Calu3 (cell line): ENCODE data around the gene NHSL1. TPM values are rescaled to one million over a fixed set of nuclear protein-coding genes. Genes with fewer than 3 reads are reported as not detected.

ENCODE experiments used
- BruUV-seq: library from RNA; stranded (reverse); fragments of 400-500 nt; replicated peaks from 2 replicates; lab custom pipeline; 2021; lab: Mats Ljungman, UMichigan
- CTCF ChIA-PET: fragments of 300-600 bp; sonication (Branson Sonifier 250); formaldehyde crosslinking; loops from one replicate; lab custom pipeline; 2022; ENCODE audit warnings: antibody characterized with exemption; lab: Charles Lee
- DNase-seq: peaks from one replicate; pipeline ENCODE4 v3.0.0; 2022
- H3K27ac Mint-ChIP-seq: one replicate; pipeline ENCODE4 v1.8.0; 2022; ENCODE audit warnings: mixed read lengths; ENCODE audit not compliant: unreplicated experiment
- H3K27me3 Mint-ChIP-seq: one replicate; pipeline ENCODE4 v1.8.0; 2022; ENCODE audit warnings: mixed read lengths; ENCODE audit not compliant: unreplicated experiment
- H3K36me3 Mint-ChIP-seq: one replicate; pipeline ENCODE4 v1.8.0; 2022; ENCODE audit warnings: mild to moderate bottlenecking, moderate library complexity, mixed read lengths; ENCODE audit not compliant: insufficient read depth, unreplicated experiment
- H3K4me1 Mint-ChIP-seq: one replicate; pipeline ENCODE4 v1.8.0; 2022; ENCODE audit warnings: mild to moderate bottlenecking, low read depth, mixed read lengths; ENCODE audit not compliant: unreplicated experiment
- H3K4me3 Mint-ChIP-seq: one replicate; pipeline ENCODE4 v1.8.0; 2022; ENCODE audit warnings: mild to moderate bottlenecking, low read depth, moderate library complexity, mixed read lengths; ENCODE audit not compliant: unreplicated experiment
- H3K9me3 Mint-ChIP-seq: one replicate; pipeline ENCODE4 v1.8.0; 2022; ENCODE audit warnings: low read depth, mixed read lengths; ENCODE audit not compliant: unreplicated experiment
- CTCF ChIP-seq: fragments of 200-600 bp; IDR thresholded peaks from one replicate; pipeline ENCODE4 v1.8.0; 2022; ENCODE audit warnings: antibody characterized with exemption; ENCODE audit not compliant: unreplicated experiment
- intact Hi-C: fragments of 100-400 bp; cut with micrococcal nuclease; formaldehyde crosslinking; loops from one replicate; pipeline ENCODE4 v1.10.0; 2022; ENCODE audit not compliant: unreplicated experiment
- total RNA-seq: library from RNA; stranded (reverse); gene quantifications from 2 replicates; pipeline ENCODE4 v1.2.3, GENCODE V29; 2022

NHSL1 gene
- total RNA-seq, 1 experiment from 2014 or later = 26.6 TPM

DNA sequence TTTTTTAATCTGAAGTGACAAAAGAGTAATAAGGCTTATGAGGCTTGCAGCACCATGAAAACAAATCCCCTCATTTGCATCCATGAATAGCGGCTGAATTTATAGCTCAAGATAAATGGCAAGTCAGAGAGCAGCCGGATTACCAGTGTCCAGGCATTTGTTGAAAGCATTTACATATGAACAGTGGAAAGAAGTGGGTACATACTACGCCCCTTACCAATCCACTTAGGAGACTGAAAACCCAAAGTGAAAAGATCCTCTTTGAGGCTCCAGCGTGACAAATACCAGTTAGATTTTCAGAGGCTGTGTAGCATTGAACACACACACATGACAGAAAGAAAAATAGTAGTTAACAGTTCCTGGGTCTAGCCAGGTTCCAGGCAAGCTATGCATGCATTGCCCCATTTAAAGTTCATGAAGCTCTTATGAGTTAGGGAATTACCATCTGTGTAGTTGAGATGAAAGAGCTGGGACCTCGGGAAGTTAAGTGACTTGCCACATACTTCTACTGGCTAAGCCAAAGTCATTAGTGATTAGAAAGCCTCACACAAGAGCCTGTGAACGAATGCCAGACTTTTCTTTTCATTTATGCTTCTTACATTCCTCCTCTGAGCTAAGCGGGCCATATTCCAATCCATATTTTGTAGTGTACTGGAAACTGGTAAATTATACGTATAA lies 28.3 kb upstream of the NHSL1 start:
- Mint-ChIP-seq H3K36me3 (no peaks in the 10 kb centered on the region), H3K9me3 (no peaks in the 10 kb centered on the region), H3K4me1 (no peaks in the 10 kb centered on the region), H3K27ac (no peak overlapping the region), H3K27me3 (no peaks in the 10 kb centered on the region), H3K4me3 (no peak overlapping the region)
- intact Hi-C loops = loop anchor here (10.0 kb wide), 1 partner anchor 237 kb away; no protein-coding TSS in a partner anchor
- no peak for TF ChIP-seq CTCF
- DNase-seq = no peak
- CTCF ChIA-PET = no interaction called here
- no TSS peak for BruUV-seq

GRCh38 chr6:138526822-138527235 lies 27.5 kb upstream of the NHSL1 start:
- BruUV-seq = no TSS peak
- DNase-seq = no peak
- H3K4me1 Mint-ChIP-seq = no peaks in the 10 kb centered on the region
- H3K4me3 Mint-ChIP-seq = no peak overlapping the region
- CTCF ChIA-PET = no interaction called here
- H3K9me3 Mint-ChIP-seq = no peaks in the 10 kb centered on the region
- no peaks in the 10 kb centered on the region for H3K27me3 Mint-ChIP-seq
- intact Hi-C loops = loop anchor here (10.0 kb wide), 1 partner anchor 238 kb away; no protein-coding TSS in a partner anchor
- H3K27ac Mint-ChIP-seq = no peak overlapping the region
- TF ChIP-seq CTCF = no peak
- no peaks in the 10 kb centered on the region for H3K36me3 Mint-ChIP-seq

DNA sequence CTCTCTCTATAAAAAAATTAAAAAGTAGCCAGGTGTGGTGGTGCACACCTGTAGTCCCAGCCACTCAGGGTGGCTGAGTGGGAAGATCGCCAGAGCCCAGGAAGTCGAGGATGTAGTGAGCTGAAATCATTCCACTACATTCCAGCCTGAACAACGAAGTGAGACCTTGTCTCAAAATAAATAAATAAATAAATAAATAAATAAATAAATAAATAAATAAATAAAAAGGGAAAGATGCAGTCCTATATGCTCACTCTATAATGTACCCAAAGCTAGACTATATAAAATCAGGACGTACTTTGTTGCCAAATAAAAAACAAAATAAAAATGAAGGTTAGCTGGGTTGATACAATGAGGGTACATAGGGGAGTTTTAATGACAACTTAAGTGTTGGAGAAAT lies 26.1 kb upstream of the NHSL1 start:
- no peaks in the 10 kb centered on the region for H3K27me3 Mint-ChIP-seq
- intact Hi-C loops = loop anchor here (10.0 kb wide), 1 partner anchor 239 kb away; no protein-coding TSS in a partner anchor
- no peak for DNase-seq
- no peak for TF ChIP-seq CTCF
- no peak overlapping the region for H3K27ac Mint-ChIP-seq
- H3K36me3 Mint-ChIP-seq = no peaks in the 10 kb centered on the region
- H3K4me3 Mint-ChIP-seq = no peak overlapping the region
- BruUV-seq = no TSS peak
- no peaks in the 10 kb centered on the region for H3K9me3 Mint-ChIP-seq
- CTCF ChIA-PET = no interaction called here
- no peaks in the 10 kb centered on the region for H3K4me1 Mint-ChIP-seq

GRCh38 chr6:138524526-138524925 lies 25.2 kb upstream of the NHSL1 start:
- DNase-seq = no peak
- Mint-ChIP-seq H3K27ac (no peak overlapping the region), H3K27me3 (no peaks in the 10 kb centered on the region), H3K4me3 (no peak overlapping the region), H3K4me1 (no peaks in the 10 kb centered on the region), H3K9me3 (no peaks in the 10 kb centered on the region), H3K36me3 (no peaks in the 10 kb centered on the region)
- no peak for TF ChIP-seq CTCF
- BruUV-seq = no TSS peak
- CTCF ChIA-PET = no interaction called here
- intact Hi-C loops = loop anchor here (10.0 kb wide), 1 partner anchor 240 kb away; no protein-coding TSS in a partner anchor
